NB4 (cell line): Measurements from ENCODE around the gene NDRG3.

Experiments used
- TF ChIP-seq, protein P1 (sequence below): IDR thresholded peaks from one replicate; pipeline ENCODE4 v1.5.1; 2012; ENCODE audit warnings: low read depth, low read length
- TF ChIP-seq, protein P2 (sequence below): IDR thresholded peaks from 2 replicates; pipeline ENCODE4 v1.6.1; 2011; ENCODE audit warnings: low read depth, low read length

DNA sequence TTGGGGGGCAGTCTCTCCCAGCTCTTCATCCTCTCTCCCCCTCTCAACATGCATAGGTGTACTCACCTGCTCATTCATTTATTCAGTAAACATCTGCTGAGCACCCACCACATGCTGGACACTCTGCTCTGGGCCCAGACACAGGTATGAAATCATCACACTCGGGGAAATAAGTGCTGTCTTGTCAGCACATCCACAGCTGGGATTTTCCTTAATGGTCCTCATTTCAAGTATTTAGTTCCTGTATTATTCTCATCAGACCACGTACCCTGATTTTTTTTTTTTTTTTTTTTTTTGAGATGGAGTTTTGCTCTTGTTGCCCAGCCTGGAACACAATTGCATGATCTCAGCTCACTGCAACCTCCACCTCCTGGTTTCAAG, 121.0 kb downstream of the NDRG3 start:
- TF ChIP-seq, protein P1, sequence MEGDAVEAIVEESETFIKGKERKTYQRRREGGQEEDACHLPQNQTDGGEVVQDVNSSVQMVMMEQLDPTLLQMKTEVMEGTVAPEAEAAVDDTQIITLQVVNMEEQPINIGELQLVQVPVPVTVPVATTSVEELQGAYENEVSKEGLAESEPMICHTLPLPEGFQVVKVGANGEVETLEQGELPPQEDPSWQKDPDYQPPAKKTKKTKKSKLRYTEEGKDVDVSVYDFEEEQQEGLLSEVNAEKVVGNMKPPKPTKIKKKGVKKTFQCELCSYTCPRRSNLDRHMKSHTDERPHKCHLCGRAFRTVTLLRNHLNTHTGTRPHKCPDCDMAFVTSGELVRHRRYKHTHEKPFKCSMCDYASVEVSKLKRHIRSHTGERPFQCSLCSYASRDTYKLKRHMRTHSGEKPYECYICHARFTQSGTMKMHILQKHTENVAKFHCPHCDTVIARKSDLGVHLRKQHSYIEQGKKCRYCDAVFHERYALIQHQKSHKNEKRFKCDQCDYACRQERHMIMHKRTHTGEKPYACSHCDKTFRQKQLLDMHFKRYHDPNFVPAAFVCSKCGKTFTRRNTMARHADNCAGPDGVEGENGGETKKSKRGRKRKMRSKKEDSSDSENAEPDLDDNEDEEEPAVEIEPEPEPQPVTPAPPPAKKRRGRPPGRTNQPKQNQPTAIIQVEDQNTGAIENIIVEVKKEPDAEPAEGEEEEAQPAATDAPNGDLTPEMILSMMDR, result no peak
- TF ChIP-seq, protein P2, sequence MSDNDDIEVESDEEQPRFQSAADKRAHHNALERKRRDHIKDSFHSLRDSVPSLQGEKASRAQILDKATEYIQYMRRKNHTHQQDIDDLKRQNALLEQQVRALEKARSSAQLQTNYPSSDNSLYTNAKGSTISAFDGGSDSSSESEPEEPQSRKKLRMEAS, result no peak
